OCI-LY1 (cell line): ENCODE results near the gene CSNK2A2.

ENCODE experiments used
- EZH2 ChIP-seq: fragments of 200-600 bp; sonication (generic), shearing (Covaris generic); IDR thresholded peaks from 2 replicates; pipeline ENCODE4 v1.8.0; 2017; ENCODE audit warnings: borderline replicate concordance, mixed run types, mild to moderate bottlenecking, antibody characterized with exemption, low read length, moderate library complexity, mixed read lengths
- TF ChIP-seq, protein P1 (sequence below): fragments of 200-600 bp; sonication (generic), shearing (Covaris generic); IDR thresholded peaks from 2 replicates; pipeline ENCODE4 v1.5.1; 2017; ENCODE audit warnings: mild to moderate bottlenecking, antibody characterized with exemption, low read length, moderate library complexity, mixed read lengths

DNA sequence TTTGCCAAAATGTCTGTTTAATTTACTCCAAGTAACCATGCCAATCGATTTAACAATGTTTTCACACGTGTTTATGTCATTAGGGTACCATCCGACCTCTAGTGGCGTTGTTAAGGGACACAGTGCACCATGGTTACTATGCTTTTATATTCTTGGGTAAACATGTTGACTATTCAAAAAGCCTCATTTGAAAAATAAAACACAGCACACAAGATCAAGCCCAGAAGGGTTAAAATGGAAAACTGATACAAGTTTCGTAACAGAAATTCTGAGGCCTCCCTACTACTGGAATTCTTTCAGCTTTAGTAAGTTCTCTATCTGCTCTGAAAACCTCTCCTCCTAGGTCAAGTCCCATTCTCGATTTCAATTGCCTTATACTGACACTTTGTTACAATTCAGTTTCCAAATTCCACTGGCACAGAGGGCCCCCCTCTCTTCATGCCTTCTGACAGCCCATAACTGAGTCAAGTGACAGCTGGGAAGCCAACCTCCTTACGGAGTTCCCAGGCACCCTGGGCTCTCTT is 70.8 kb downstream of the CSNK2A2 start:
- TF ChIP-seq, protein P1, sequence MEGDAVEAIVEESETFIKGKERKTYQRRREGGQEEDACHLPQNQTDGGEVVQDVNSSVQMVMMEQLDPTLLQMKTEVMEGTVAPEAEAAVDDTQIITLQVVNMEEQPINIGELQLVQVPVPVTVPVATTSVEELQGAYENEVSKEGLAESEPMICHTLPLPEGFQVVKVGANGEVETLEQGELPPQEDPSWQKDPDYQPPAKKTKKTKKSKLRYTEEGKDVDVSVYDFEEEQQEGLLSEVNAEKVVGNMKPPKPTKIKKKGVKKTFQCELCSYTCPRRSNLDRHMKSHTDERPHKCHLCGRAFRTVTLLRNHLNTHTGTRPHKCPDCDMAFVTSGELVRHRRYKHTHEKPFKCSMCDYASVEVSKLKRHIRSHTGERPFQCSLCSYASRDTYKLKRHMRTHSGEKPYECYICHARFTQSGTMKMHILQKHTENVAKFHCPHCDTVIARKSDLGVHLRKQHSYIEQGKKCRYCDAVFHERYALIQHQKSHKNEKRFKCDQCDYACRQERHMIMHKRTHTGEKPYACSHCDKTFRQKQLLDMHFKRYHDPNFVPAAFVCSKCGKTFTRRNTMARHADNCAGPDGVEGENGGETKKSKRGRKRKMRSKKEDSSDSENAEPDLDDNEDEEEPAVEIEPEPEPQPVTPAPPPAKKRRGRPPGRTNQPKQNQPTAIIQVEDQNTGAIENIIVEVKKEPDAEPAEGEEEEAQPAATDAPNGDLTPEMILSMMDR, result peak; percentile 58
- no peak for TF ChIP-seq EZH2
